Stomach (tissue), 9 donors: Measurements from ENCODE around the gene FRMD1. TPM values are rescaled to one million over a fixed set of nuclear protein-coding genes. Genes with fewer than 3 reads are reported as not detected.
"Not testable (repeated sequence)": the region's sequence is repeated elsewhere in the genome, so short reads cannot be mapped to it uniquely, and the experiment has no call there.

Experiments used
- DNase-seq, 2 donors: peaks; one replicate each; pipeline versions ENCODE4 v3.0.0 to v3.0.0-alpha.2; 2013 to 2019
- H3K27ac ChIP-seq, 5 donors: fragments of 200-600 bp in 4 of 5; sonication (generic) in 4 of 5; one replicate each; pipeline ENCODE4 v1.5.1; 2013 to 2019; ENCODE audit warnings: mild to moderate bottlenecking in 1 of 5, moderate library complexity in 1 of 5
- H3K27me3 ChIP-seq, 3 donors: fragments of 200-600 bp; sonication (generic); one replicate each; pipeline ENCODE4 v1.5.1; 2017 to 2019; ENCODE audit warnings: mixed run types in 1 of 3
- H3K36me3 ChIP-seq, 4 donors: fragments of 200-600 bp; sonication (generic); 1 replicate in 3 of 4; 2 replicates in 1 of 4; pipeline ENCODE4 v1.5.1; 2016 to 2019
- H3K4me1 ChIP-seq, 4 donors: fragments of 200-600 bp; sonication (generic); one replicate each; pipeline ENCODE4 v1.5.1; 2016 to 2019
- H3K4me3 ChIP-seq, 4 donors: fragments of 200-600 bp; sonication (generic) in 3 of 4; one replicate each; pipeline ENCODE4 v1.5.1; 2016 to 2019; ENCODE audit warnings: mild to moderate bottlenecking in 1 of 4
- H3K9me3 ChIP-seq, 4 donors: fragments of 200-600 bp; sonication (generic); one replicate each; pipeline ENCODE4 v1.5.1; 2016 to 2019
- EP300 ChIP-seq: sonication (generic); formaldehyde crosslinking; IDR thresholded peaks from one replicate; pipeline ENCODE4 v1.6.1; 2017; ENCODE audit warnings: antibody characterized with exemption
- POLR2A ChIP-seq, 4 donors: fragments of 450-650 bp; IDR thresholded peaks; one replicate each; pipeline ENCODE4 v1.6.1; 2016; ENCODE audit warnings: antibody characterized with exemption in 4 of 4, control low read depth in 2 of 4, mild to moderate bottlenecking in 1 of 4, moderate library complexity in 1 of 4
- POLR2AphosphoS5 ChIP-seq, 3 donors: sonication (generic); formaldehyde crosslinking; IDR thresholded peaks; one replicate each; pipeline ENCODE4 v1.6.1; 2016; ENCODE audit warnings: antibody characterized with exemption in 3 of 3
- WGBS, 5 donors: extraction: QIAGEN DNeasy Blood & Tissue Kit in 3 of 5; methylation state at CpG; one replicate each; pipeline versions ENCODE4 v1.1.5 to v1.1.7; 2013 to 2018; 5-methylcytosine and 5-hydroxymethylcytosine counted together
- intact Hi-C: fragments of 100-400 bp; cut with DNase I; formaldehyde crosslinking; loops from one replicate; pipeline ENCODE4 v1.15.1; 2023; ENCODE audit warnings: low total_unique reads
- polyA plus RNA-seq, 3 donors: library from polyadenylated mRNA; stranded (reverse); fragments of 200-250 nt; gene quantifications; one replicate each; pipeline ENCODE4 v1.2.3, GENCODE V29; 2013
- total RNA-seq, 5 donors: library from RNA; depleted of rRNA; stranded (reverse); fragments of >200 nt; gene quantifications; one replicate each; pipeline versions ENCODE4 v1.1.0 to v1.2.3, GENCODE V29; 2014 to 2016
- TF ChIP-seq, protein P1 (sequence below), 7 experiments: fragments of 450-650 bp in 4 of 7; fragments of 200-600 bp in 3 of 7; sonication (generic) in 3 of 7; IDR thresholded peaks; one replicate each; pipeline ENCODE4 v1.5.1; 2016 to 2019; ENCODE audit warnings: antibody characterized with exemption in 7 of 7, control low read depth in 2 of 7, mild to moderate bottlenecking in 1 of 7
- donor health status: healthy with polysubstance abuse.
- donor health status: Bipolar disorder and iron deficiency.
- donor health status: healthy.

Gene FRMD1
- total and polyA plus RNA-seq, 8 donors, result 0.43 to 42.9 (median 7.7) TPM

DNA sequence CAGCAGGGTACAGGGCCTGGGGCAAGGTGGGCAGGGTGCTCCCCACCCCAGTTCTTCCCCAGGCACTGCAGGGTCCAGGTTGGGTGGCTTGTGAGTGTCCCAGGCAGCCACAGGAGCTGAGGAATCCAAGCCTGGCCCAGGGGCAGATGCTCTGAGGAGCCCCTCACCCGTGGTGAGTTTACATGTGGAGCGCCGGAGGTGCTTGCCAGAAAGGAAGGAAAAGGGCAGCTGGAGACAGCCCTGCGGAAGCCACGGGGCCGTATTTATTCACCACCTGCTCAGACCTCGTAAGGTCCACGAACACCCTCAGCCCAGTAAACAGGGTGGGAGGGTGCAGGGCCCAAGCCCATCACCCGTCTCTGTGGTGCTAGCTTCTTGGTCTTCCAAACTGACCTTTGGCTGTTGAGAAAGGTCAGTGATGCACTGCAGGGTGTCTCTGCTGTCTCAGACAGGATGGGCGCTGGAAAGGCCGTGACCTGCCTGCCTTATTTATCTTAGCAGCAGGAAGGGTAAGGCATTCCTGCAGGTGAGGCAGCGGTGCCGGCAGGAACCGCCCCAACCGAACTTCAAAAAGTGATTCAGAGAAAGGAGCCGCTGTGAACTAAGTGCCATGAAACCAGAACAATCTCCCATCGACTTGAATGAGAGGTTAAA lies 4.0 kb upstream of the FRMD1 start:
- TF ChIP-seq EP300, result no peak
- no peak for TF ChIP-seq POLR2AphosphoS5 (IDR thresholded peaks at IDR 0.05)
- TF ChIP-seq POLR2A (IDR thresholded peaks at IDR 0.05), result no peak
- TF ChIP-seq, protein P1, sequence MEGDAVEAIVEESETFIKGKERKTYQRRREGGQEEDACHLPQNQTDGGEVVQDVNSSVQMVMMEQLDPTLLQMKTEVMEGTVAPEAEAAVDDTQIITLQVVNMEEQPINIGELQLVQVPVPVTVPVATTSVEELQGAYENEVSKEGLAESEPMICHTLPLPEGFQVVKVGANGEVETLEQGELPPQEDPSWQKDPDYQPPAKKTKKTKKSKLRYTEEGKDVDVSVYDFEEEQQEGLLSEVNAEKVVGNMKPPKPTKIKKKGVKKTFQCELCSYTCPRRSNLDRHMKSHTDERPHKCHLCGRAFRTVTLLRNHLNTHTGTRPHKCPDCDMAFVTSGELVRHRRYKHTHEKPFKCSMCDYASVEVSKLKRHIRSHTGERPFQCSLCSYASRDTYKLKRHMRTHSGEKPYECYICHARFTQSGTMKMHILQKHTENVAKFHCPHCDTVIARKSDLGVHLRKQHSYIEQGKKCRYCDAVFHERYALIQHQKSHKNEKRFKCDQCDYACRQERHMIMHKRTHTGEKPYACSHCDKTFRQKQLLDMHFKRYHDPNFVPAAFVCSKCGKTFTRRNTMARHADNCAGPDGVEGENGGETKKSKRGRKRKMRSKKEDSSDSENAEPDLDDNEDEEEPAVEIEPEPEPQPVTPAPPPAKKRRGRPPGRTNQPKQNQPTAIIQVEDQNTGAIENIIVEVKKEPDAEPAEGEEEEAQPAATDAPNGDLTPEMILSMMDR (IDR thresholded peaks at IDR 0.05), result no peak
- Histone ChIP-seq H3K36me3 (no peaks in the 10 kb centered on the region), H3K9me3 (no peaks in the 10 kb centered on the region), H3K4me1 (peaks cover 9 to 18% (median 17%) of the 10 kb centered on the region in 4 donors), H3K27ac (no peak overlapping the region), H3K27me3 (no peaks in the 10 kb centered on the region), H3K4me3 (no peak overlapping the region)
- intact Hi-C loops, result no loop called here
- 51 to 68% (median 56%) methylated on average over 17 of the region's 17 CpGs for WGBS, 5 donors
- DNase-seq, result no peak

DNA sequence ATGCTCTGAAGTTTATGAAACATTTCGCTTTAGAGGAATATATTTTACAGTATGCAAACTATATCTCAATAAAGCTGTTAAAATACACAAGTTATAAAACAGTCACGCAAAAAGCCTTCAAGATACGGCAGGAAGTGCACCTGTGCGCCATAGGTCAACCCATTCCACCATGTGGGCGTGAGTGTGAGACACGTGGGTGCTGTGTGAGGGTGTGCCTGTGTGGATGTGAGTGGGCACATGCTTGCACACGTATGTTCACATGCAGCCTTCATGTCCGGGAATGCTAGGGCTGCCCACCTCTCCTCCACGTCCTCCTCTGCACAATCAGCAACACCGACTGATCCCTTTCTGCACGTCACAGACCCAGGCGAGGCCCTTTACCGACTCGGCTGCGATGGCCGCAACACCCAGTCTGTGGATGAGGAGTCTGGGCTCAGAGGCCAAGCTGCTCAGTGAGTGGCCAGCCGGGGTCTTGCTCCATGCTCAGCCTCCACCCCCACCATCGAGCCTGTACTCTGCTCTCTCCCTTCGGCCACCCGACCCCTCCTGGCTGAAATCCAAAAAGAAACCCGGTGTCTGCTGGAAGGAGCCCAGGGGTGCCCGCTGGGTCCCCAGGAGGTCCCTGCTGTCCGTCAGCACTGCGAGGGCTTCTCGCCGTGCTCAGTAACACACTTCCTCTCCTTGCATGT lies 3.0 kb upstream of the FRMD1 start:
- Histone ChIP-seq H3K36me3 (no peaks in the 10 kb centered on the region), H3K27ac (no peak overlapping the region), H3K9me3 (no peaks in the 10 kb centered on the region), H3K4me1 (peaks cover 7 to 13% (median 12%) of the 10 kb centered on the region in 4 donors), H3K4me3 (no peak overlapping the region), H3K27me3 (no peaks in the 10 kb centered on the region)
- WGBS, 5 donors, result 81 to 88% (median 83%) methylated on average over 26 of the region's 26 CpGs
- DNase-seq, result no peak
- intact Hi-C loops, result no loop called here
- no peak for TF ChIP-seq POLR2A (IDR thresholded peaks at IDR 0.05)
- TF ChIP-seq, protein P1 (IDR thresholded peaks at IDR 0.05), result no peak
- TF ChIP-seq POLR2AphosphoS5 (IDR thresholded peaks at IDR 0.05), result no peak
- TF ChIP-seq EP300, result no peak

DNA sequence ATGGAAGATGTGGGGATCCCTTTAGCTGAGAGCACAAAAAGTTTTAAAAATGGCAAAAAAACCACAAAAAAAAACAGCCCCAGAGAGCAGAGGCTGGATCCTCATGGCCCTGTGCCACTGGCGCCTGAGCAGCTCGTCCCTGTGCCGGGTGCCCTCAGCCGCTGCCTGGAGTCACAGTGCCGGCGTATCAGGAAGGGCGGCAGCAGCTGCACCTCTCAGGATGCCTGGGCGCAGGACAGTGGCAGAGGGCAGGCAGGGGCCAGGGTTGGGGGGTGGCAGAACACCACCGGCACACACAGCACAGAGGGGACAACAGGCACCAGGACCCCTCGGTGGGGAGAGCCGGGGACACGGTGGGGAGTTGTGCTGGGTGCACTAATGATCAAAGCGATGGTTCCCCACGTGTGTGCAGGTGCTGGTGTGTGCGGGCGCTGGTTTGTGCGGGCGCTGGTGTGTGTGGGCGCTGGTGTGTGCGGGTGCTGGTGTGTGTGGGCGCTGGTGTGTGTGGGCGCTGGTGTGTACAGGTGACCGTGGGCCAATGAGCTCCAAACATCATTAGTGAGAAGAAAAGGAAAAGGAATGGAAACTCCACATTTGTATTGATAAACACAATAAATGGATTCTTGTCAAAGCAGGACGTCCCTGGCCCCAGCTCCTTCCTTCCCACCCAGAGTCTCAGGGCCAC lies 1.5 kb upstream of the FRMD1 start:
- Histone ChIP-seq H3K4me1 (peaks cover 7 to 13% (median 12%) of the 10 kb centered on the region in 4 donors), H3K27me3 (no peaks in the 10 kb centered on the region), H3K27ac (no peak overlapping the region), H3K9me3 (no peaks in the 10 kb centered on the region), H3K36me3 (no peaks in the 10 kb centered on the region), H3K4me3 (no peak overlapping the region)
- no peak for TF ChIP-seq POLR2A (IDR thresholded peaks at IDR 0.05)
- no peak for TF ChIP-seq EP300
- TF ChIP-seq, protein P1 (IDR thresholded peaks at IDR 0.05), result no peak
- no peak for TF ChIP-seq POLR2AphosphoS5 (IDR thresholded peaks at IDR 0.05)
- intact Hi-C loops, result no loop called here
- no peak for DNase-seq
- WGBS, 5 donors, result 87 to 92% (median 87%) methylated on average over 23 to 24 of the region's 24 CpGs

DNA sequence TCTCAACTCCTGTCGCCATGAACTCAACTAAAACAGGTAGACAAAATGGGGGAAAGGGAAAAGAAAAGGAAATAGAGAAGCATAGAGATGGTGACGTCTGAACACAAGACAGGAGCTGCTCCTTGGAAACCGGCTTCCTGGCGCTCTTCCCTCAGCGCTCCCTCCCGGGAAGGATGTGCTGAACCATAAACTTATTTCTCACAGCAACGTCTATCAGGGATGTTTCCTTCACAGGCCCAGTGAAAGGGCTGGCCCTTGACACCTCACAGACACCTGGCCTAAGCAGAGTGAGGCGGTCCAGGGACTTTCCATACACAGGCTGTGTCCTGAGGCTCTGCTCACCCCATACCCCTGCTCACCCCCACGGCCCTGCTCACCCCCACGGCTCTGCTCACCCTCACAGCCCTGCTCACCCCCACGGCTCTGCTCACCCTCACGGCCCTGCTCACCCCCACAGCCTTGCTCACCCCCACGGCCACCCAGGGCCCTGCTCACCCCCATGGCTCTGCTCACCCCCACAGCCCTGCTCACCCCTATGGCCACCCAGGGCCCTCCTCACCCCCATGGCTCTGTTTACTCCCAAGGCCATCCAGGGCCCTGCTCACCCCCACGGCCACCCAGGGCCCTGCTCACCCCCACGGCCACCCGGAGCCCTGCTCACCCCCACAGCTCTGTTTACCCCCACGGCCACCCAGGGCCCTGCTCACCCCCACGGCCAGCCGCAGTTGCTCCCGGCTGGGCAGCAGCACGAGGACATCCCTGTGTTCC lies 653 bp downstream of the FRMD1 start:
- intact Hi-C loops, result loop anchor here (5.0 kb wide), 1 partner anchor 39 kb away; no protein-coding TSS in a partner anchor
- no peak overlapping the region for H3K27ac ChIP-seq
- 65 to 73% (median 69%) methylated on average over 17 to 21 of the region's 21 CpGs for WGBS, 5 donors

DNA sequence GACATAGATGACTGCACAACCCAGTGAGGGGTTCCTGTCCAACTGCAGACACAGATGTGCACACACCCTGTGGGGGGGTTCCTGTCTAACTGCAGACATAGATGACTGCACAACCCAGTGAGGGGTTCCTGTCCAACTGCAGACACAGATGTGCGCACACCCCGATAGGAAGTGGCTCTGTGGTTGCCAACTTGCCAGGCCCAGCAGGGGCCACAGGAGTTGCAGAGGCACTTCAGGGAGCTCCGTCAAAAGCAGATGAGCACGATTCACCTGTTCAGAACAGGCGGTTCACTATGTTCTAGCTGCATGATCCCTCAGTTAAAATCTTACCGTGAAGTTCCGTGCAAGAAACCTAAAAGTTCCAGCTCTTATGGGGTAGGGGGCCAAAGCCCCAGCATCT lies 1.6 kb downstream of the FRMD1 start:
- H3K4me1 ChIP-seq, result peaks cover 7 to 13% (median 12%) of the 10 kb centered on the region in 4 donors
- not testable (repeated sequence) for H3K4me3 ChIP-seq, H3K36me3 ChIP-seq, H3K27me3 ChIP-seq, DNase-seq, H3K9me3 ChIP-seq, H3K27ac ChIP-seq
- WGBS, 5 donors, result 88 to 97% (median 95%) methylated on average over 7 of the region's 7 CpGs
- intact Hi-C loops, result loop anchor here (5.0 kb wide), 1 partner anchor 40 kb away; no protein-coding TSS in a partner anchor

More for the DNA sequence above, 653 bp downstream of the FRMD1 start:
- no peak for TF ChIP-seq POLR2AphosphoS5 (IDR thresholded peaks at IDR 0.05)
- TF ChIP-seq, protein P1 (IDR thresholded peaks at IDR 0.05), result no peak
- TF ChIP-seq EP300, result no peak
- no peak for TF ChIP-seq POLR2A (IDR thresholded peaks at IDR 0.05)
- H3K9me3 ChIP-seq, result no peaks in the 10 kb centered on the region
- H3K4me1 ChIP-seq, result peaks cover 7 to 13% (median 12%) of the 10 kb centered on the region in 4 donors
- DNase-seq, result peak in 1 of 2 donors; percentile 62
- H3K27me3 ChIP-seq, result no peaks in the 10 kb centered on the region
- no peak overlapping the region for H3K4me3 ChIP-seq
- H3K36me3 ChIP-seq, result no peaks in the 10 kb centered on the region
